HCT116 (cell line): ENCODE results near the gene SAMD14. TPM values are rescaled to one million over a fixed set of nuclear protein-coding genes. Genes with fewer than 3 reads are reported as not detected.

Experiments
- ATAC-seq: fragments of 200-7000 bp; cut with Tn5 transposase; 2 replicates; pipeline ENCODE4 v1.9.1; 2020; ENCODE audit warnings: mild to moderate bottlenecking, moderate library complexity
- BruUV-seq: library from RNA; stranded (reverse); fragments of 400-500 nt; replicated peaks from 2 replicates; lab custom pipeline; 2021; lab: Mats Ljungman, UMichigan
- CTCF ChIA-PET: fragments of 300-600 bp; sonication (Branson Sonifier 250); formaldehyde crosslinking; loops from one replicate; lab custom pipeline; 2021; ENCODE audit warnings: antibody characterized with exemption; lab: Charles Lee
- POLR2A ChIA-PET: fragments of 300-600, 350-600 bp; sonication (Branson Sonifier 250); formaldehyde crosslinking; loops from one replicate; lab custom pipeline; 2021; ENCODE audit warnings: antibody characterized with exemption; lab: Charles Lee
- RAD21 ChIA-PET, 2 experiments: fragments of 300-600 bp; sonication (Branson Sonifier 250); formaldehyde crosslinking; loops; one replicate each; lab custom pipeline; 2023; ENCODE audit warnings: low total read pairs in 2 of 2; ENCODE audit not compliant: uncharacterized antibody in 2 of 2, unreplicated experiment in 2 of 2, low non-redundant PET in 1 of 2; lab: Charles Lee
- DNase-seq: peaks from one replicate; pipeline ENCODE4 v3.0.0-alpha.2; 2010; ENCODE audit warnings: low read depth, low spot score
- H2AFZ ChIP-seq: fragments of 200-600 bp; shearing (Covaris generic), sonication (generic); 2 replicates; pipeline ENCODE4 v1.6.1; 2017; ENCODE audit warnings: low read depth, mixed run types, mixed read lengths, antibody characterized with exemption, low read length; ENCODE audit not compliant: poor library complexity, severe bottlenecking
- H3K27ac ChIP-seq: 2 replicates; pipeline ENCODE4 v1.5.1; 2012; ENCODE audit warnings: low read depth, low read length
- H3K27me3 ChIP-seq: fragments of 200-600 bp; sonication (generic); 2 replicates; pipeline ENCODE4 v1.6.1; 2016; ENCODE audit warnings: mixed run types, low read length, mixed read lengths; ENCODE audit not compliant: insufficient read depth
- H3K36me3 ChIP-seq, 2 experiments: fragments of 200-500 bp in 1 of 2; fragments of 200-600 bp in 1 of 2; sonication (Bioruptor generic) in 1 of 2; sonication (generic) in 1 of 2; 2 replicates each; pipeline versions ENCODE4 v1.5.1 to v1.6.1; 2014 to 2016; ENCODE audit warnings: low read length in 2 of 2, inconsistent platforms in 1 of 2, mixed read lengths in 1 of 2, mixed run types in 1 of 2; ENCODE audit not compliant: insufficient read depth in 2 of 2, control insufficient read depth in 1 of 2
- H3K4me1 ChIP-seq, 2 experiments: fragments of 200-600 bp in 1 of 2; sonication (generic) in 1 of 2; 2 replicates each; pipeline versions ENCODE4 v1.5.1 to v1.6.1; 2012 to 2017; ENCODE audit warnings: low read length in 2 of 2, inconsistent platforms in 1 of 2, mild to moderate bottlenecking in 1 of 2, mixed read lengths in 1 of 2, mixed run types in 1 of 2, moderate library complexity in 1 of 2; ENCODE audit not compliant: insufficient read depth in 2 of 2, control insufficient read depth in 1 of 2
- H3K4me2 ChIP-seq: fragments of 200-600 bp; sonication (generic); 2 replicates; pipeline ENCODE4 v1.6.1; 2017; ENCODE audit warnings: mixed run types, low read length, mixed read lengths
- H3K4me3 ChIP-seq, 2 experiments: fragments of 200-600 bp in 1 of 2; sonication (generic) in 1 of 2; replicated peaks in 1 of 2; 2 replicates each; pipeline ENCODE4 v1.5.1; 2011 to 2016; ENCODE audit warnings: low read length in 2 of 2, control low read depth in 1 of 2, low read depth in 1 of 2, mild to moderate bottlenecking in 1 of 2, mixed read lengths in 1 of 2, mixed run types in 1 of 2
- H3K79me2 ChIP-seq: fragments of 200-600 bp; sonication (generic); 2 replicates; pipeline ENCODE4 v1.6.1; 2017; ENCODE audit warnings: mild to moderate bottlenecking, mixed run types, low read length, moderate library complexity, mixed read lengths; ENCODE audit not compliant: insufficient read depth
- H3K9ac ChIP-seq: fragments of 200-600 bp; sonication (generic); 2 replicates; pipeline ENCODE4 v1.6.1; 2016; ENCODE audit warnings: low read length, mixed read lengths
- H3K9me2 ChIP-seq: fragments of 200-600 bp; sonication (generic), shearing (Covaris generic); 2 replicates; pipeline ENCODE4 v1.6.1; 2017; ENCODE audit warnings: mixed run types, mild to moderate bottlenecking, moderate library complexity; ENCODE audit not compliant: insufficient read depth
- H3K9me3 ChIP-seq, 2 experiments: fragments of 200-500 bp in 1 of 2; fragments of 200-600 bp in 1 of 2; sonication (Bioruptor generic) in 1 of 2; sonication (generic) in 1 of 2; 2 replicates each; pipeline ENCODE4 v1.6.1; 2014 to 2017; ENCODE audit warnings: low read length in 2 of 2, mixed read lengths in 2 of 2, inconsistent platforms in 1 of 2, low read depth in 1 of 2, mild to moderate bottlenecking in 1 of 2, mixed run types in 1 of 2, moderate library complexity in 1 of 2; ENCODE audit not compliant: control insufficient read depth in 1 of 2, insufficient read depth in 1 of 2
- H4K20me1 ChIP-seq: fragments of 200-600 bp; sonication (generic), shearing (Covaris generic); 2 replicates; pipeline ENCODE4 v1.6.1; 2017; ENCODE audit warnings: mixed run types, mild to moderate bottlenecking, moderate library complexity; ENCODE audit not compliant: insufficient read depth
- CBX3 ChIP-seq: IDR thresholded peaks from 2 replicates; pipeline ENCODE4 v1.6.1; 2012; ENCODE audit warnings: low read depth
- CTCF ChIP-seq, 3 experiments: fragments of 200-600 bp in 1 of 3; sonication (generic) in 1 of 3; IDR thresholded peaks in 2 of 3; conservative IDR thresholded peaks in 1 of 3; 2 replicates each; pipeline ENCODE4 v1.5.1; 2012 to 2017; ENCODE audit warnings: low read depth in 2 of 3, low read length in 2 of 3, antibody characterized with exemption in 1 of 3, borderline replicate concordance in 1 of 3, control low read depth in 1 of 3, mild to moderate bottlenecking in 1 of 3, mixed read lengths in 1 of 3, mixed run types in 1 of 3, moderate library complexity in 1 of 3; ENCODE audit not compliant: insufficient read depth in 1 of 3
- EGR1 ChIP-seq: IDR thresholded peaks from 2 replicates; pipeline ENCODE4 v1.6.1; 2012; ENCODE audit warnings: low read depth
- ELF1 ChIP-seq: IDR thresholded peaks from 2 replicates; pipeline ENCODE4 v1.6.1; 2012; ENCODE audit warnings: low read depth, borderline replicate concordance
- POLR2AphosphoS5 ChIP-seq: IDR thresholded peaks from 2 replicates; pipeline ENCODE4 v1.6.1; 2011; ENCODE audit warnings: mild to moderate bottlenecking, low read depth, low read length, moderate library complexity
- REST ChIP-seq: IDR thresholded peaks from 2 replicates; pipeline ENCODE4 v1.6.1; 2012; ENCODE audit warnings: low read depth
- ZBTB33 ChIP-seq: IDR thresholded peaks from 2 replicates; pipeline ENCODE4 v1.6.1; 2011; ENCODE audit warnings: mild to moderate bottlenecking, low read length, moderate library complexity; ENCODE audit not compliant: insufficient replicate concordance; ENCODE audit errors: extremely low read depth
- intact Hi-C: fragments of 100-400 bp; cut with micrococcal nuclease; formaldehyde crosslinking; loops from 2 replicates; pipeline ENCODE4 v1.10.0; 2022
- total RNA-seq: library from RNA; stranded (reverse); gene quantifications from one replicate; pipeline ENCODE4 v1.2.1, GENCODE V29; 2021; ENCODE audit not compliant: unreplicated experiment

The SAMD14 gene
- total RNA-seq, 1 experiment from 2014 or later: 1.5 TPM

DNA sequence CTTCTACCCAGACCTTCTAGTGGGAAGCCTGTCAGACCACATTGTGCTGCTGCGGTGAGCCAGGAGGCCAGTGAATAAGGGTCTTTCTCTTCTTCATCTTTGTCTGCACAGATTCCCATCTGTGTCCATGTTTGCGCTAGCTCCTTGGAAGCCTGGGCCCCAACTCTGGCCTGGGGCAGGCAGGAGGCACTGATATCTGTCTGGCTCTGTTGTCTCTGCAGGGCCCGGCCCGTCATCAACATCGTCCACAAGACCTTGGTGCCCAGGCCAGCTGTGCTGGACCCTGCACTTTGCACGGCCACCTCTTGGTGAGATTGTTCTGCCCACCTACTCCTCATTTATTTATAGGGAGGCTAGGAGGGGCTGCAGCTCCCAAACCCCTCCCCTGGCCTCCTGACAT is 55.7 kb downstream of the SAMD14 start:
- no peaks in the 10 kb centered on the region for H3K9me2 ChIP-seq
- ATAC-seq (no peak), DNase-seq (no peak)
- ChIA-PET CTCF (no interaction called here), RAD21 (no interaction called here), POLR2A (interaction anchor here (1.0 to 2.1 kb wide), 5 partner anchors 10 to 18 kb away, joined by 3 to 8 read pairs (median 5); partner anchors contain the start of gene ITGA3)
- peaks cover 61% of the 10 kb centered on the region; the same call in 1 of the 2 replicates for H3K79me2 ChIP-seq
- no peaks in the 10 kb centered on the region for H3K9me3 ChIP-seq
- H2AFZ ChIP-seq: no peak overlapping the region
- H3K27ac ChIP-seq: no peak overlapping the region
- H3K4me1 ChIP-seq: peaks cover 2 to 13% of the 10 kb centered on the region in 2 experiments; a peak in 2 of 4 replicates
- no peaks in the 10 kb centered on the region for H3K27me3 ChIP-seq
- no peak overlapping the region for H3K4me2 ChIP-seq
- peaks cover 2% of the 10 kb centered on the region; the same call in 1 of the 2 replicates for H4K20me1 ChIP-seq
- intact Hi-C loops: no loop called here
- no peak overlapping the region for H3K9ac ChIP-seq
- H3K36me3 ChIP-seq: peaks cover 90 to 94% of the 10 kb centered on the region in 2 experiments
- BruUV-seq: no TSS peak
- TF ChIP-seq CTCF (IDR thresholded peaks at IDR 0.05 in 2 of 3, conservative IDR thresholded peaks at IDR 0.05 in 1 of 3; ENCODE audit: borderline replicate concordance in 1 of 3, insufficient read depth in 1 of 3, low read depth in 2 of 3, low read length in 2 of 3): no peak
- TF ChIP-seq ZBTB33: no peak
- no peak for TF ChIP-seq REST
- no peak for TF ChIP-seq CBX3
- no peak for TF ChIP-seq ELF1
- no peak for TF ChIP-seq EGR1
- TF ChIP-seq POLR2AphosphoS5: no peak
- no peak overlapping the region for H3K4me3 ChIP-seq
